GM12872 (cell line): ENCODE data around the gene MYO5B.

Source experiments
- CTCF ChIP-seq: IDR thresholded peaks from 3 replicates; pipeline ENCODE4 v1.5.1; 2011; ENCODE audit warnings: low read depth, mild to moderate bottlenecking, low read length, moderate library complexity; ENCODE audit not compliant: insufficient read depth

MYO5B gene

DNA sequence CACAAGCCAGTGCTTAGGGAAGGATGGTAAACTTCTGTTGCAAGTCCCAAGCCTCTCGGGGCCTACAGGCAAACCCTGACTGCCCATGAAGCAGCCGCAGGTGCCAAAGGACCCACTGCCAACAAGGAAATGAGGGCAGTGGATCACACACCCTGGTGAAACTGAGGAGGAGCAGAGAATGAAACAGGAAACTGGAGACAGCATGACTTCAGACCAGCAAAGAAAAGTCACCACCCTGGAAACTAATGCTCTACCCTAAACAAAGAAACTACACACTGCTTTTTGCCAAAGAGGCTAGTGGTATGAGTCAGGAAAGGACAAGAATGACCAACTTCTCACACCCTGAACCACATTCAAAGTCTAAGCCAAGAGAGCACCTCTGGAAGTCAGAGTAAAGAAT is 97.2 kb downstream of the MYO5B start:
- TF ChIP-seq CTCF: no peak

GRCh38 chr18:50096766-50097435 is 98.0 kb downstream of the MYO5B start:
- no peak for TF ChIP-seq CTCF

- TF ChIP-seq CTCF: no peak
These were observed 100.7 kb downstream of the MYO5B start for GRCh38 chr18:50094221-50094773.

- no peak for TF ChIP-seq CTCF
These were observed 101.4 kb downstream of the MYO5B start for GRCh38 chr18:50093366-50094064.

DNA sequence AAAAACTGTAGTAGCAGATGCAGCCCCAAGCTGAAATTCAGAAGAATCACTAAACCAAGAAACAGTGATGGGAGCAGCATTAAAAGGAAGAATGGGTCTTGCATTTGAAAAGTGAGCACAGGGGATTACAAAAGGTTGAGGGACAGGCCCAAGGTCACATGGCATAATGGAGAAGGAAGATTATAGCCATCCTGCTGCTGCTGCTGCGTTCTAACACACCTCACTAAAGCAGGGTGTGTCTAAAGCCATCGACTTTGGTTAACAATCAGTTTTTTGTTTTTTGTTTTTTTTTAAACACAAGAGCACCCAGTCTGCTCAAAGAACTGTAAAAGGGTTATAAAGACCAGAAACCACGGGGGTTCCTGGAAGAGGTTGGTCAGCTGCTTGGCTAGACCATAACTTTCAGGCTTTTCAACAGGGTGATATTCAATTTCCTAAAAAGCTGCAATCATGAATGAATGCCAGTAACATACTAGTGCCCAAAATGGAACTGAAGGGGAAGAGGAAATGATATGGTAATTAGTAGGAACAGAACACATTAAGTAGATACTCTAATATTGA is 102.6 kb downstream of the MYO5B start:
- no peak for TF ChIP-seq CTCF

DNA sequence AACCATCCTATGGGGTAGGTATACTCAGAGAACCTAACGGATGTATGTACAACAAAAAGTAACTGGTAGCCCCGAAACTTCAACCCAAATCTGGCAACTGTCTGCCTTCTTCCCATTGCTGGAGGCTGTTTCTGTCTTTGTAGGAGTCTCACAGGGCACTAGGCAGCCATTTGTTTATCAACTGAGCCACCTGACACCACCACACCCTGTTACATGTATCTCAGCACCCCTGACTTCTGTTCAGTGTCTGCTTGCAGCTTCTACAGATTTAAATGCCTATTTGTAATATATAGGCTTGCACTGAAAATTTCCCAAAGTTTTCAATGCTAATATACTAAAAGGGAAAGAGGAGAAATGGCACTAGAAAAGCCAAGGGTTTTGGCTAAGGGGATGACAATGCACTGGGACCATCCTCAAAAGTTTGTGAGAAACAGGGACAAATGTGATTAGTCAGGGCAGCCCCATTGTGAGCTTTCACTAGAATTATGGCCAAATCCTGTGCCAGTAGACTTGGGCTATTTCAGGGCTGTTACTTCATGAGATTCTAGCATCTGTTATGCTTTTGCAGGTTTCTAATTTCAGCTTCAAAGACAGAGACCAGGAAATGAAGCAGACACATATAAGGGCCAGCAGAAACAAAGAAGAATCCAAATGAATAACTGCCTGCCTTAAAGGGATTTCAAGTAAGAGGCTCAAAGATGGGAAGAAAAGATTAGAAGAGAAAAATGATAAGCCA is 103.3 kb downstream of the MYO5B start:
- TF ChIP-seq CTCF: no peak
